Neural progenitor cell (in vitro differentiated cells): ENCODE data around the gene FATE1.

ENCODE experiments used
- CTCF ChIP-seq: fragments of 200-600 bp; sonication (generic); IDR thresholded peaks from 2 replicates; pipeline ENCODE4 v1.5.1; 2017; ENCODE audit warnings: antibody characterized with exemption, mild to moderate bottlenecking
- EZH2 ChIP-seq: fragments of 200-600 bp; sonication (generic); IDR thresholded peaks from 2 replicates; pipeline ENCODE4 v1.6.1; 2017; ENCODE audit warnings: antibody characterized with exemption, mild to moderate bottlenecking, moderate library complexity

GRCh38 chrX:151701531-151701930, 14.3 kb upstream of the FATE1 start:
- TF ChIP-seq CTCF (no peak), EZH2 (no peak)
